ENCODE measurements around the gene CXCR6.

Gene CXCR6

DNA sequence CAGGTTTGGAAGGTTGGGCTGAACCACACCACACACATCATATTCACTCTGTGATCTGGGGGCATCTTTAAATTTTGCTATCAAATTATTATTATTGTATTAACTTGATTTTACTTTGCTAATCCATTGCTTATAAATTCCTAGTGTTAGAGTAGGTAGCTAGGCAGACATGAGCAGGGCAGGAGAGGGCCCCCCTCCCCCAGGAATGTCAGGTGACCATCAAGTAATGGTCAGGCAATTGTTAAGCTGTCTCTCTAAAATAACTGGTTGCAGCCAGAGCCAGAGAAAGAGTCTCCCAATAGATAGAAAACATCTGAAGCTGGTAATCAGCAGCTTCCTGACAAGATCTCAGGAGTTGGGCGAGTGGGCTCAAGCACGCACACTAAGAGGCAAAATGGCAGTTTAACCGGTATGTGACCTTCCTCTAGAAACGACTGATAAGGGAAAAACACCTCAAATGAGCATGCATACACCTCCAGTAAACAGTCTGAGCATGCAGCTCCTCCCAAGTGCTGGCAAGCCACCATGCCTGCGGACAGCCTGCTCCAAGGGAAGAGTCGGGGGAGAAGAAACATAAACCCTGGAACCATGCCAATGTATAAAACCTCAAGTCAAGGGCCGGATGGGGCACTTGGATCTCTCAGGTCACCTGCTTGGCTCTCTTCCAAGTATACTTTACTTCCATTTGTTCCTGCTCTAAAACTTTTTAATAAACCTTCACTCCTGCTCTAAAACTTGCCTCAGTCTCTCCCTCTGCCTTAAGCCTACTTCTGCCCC is 3.1 kb upstream of the CXCR6 start:
- no peak for DNase-seq (ENCODE audit: low read depth)
- no peak overlapping the region for H3K4me3 ChIP-seq (ENCODE audit: low read depth, low read length)
- no peak for TF ChIP-seq CTCF (IDR thresholded peaks at IDR 0.05; ENCODE audit: low read depth, low read length, missing control alignments)

- no peak for DNase-seq (ENCODE audit: low read depth)
- no peak overlapping the region for H3K4me3 ChIP-seq (ENCODE audit: low read depth, low read length)
- TF ChIP-seq CTCF (IDR thresholded peaks at IDR 0.05; ENCODE audit: low read depth, low read length, missing control alignments), result no peak
Measured at GRCh38 chr3:45940781-45941365, 2.4 kb upstream of the CXCR6 start.

DNA sequence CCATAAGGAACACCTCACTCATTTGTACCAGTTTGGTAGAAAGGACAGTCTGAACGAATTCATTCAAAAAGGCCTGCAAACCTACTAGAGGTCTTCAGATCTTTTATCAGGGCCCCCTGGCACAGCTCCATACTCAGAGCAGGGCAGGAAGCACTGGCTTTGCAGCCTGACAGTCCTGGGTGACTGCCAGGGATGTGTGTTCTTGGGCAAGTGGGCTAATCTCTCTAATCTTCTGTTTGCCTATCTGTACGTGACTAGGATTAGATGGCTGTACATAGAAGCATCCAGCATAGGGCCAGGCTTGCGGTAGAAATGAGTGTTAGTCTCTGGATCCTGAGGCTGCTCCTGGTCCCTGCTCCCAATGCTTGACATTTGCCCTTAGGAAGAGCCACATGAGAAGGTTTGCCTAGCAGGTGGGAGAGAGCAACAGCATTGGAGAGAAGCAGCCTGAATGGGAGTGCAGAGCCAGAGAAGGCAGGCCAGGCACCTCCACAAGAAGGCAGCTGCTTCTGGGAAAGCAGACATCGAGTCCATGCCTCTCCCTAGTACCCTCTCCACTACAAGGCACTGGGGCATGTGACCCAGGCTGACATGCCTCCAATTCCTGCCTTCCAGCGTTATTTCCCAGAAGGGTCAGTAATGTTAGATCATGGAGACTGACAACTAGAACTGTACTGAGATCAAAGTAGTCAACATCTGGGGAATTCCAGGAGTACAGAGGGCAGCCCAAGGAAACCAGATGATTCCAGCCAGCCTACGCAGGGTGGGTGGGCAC is 1.0 kb upstream of the CXCR6 start:
- no peak for TF ChIP-seq CTCF (IDR thresholded peaks at IDR 0.05; ENCODE audit: low read depth, low read length, missing control alignments)
- DNase-seq (ENCODE audit: low read depth), result no peak
- H3K4me3 ChIP-seq (ENCODE audit: low read depth, low read length), result no peak overlapping the region

- DNase-seq (ENCODE audit: low read depth), result no peak
- H3K4me3 ChIP-seq (ENCODE audit: low read depth, low read length), result no peak overlapping the region
- TF ChIP-seq CTCF (IDR thresholded peaks at IDR 0.05; ENCODE audit: low read depth, low read length, missing control alignments), result no peak
Measured at GRCh38 chr3:45944830-45945620, 1.8 kb downstream of the CXCR6 start.

DNA sequence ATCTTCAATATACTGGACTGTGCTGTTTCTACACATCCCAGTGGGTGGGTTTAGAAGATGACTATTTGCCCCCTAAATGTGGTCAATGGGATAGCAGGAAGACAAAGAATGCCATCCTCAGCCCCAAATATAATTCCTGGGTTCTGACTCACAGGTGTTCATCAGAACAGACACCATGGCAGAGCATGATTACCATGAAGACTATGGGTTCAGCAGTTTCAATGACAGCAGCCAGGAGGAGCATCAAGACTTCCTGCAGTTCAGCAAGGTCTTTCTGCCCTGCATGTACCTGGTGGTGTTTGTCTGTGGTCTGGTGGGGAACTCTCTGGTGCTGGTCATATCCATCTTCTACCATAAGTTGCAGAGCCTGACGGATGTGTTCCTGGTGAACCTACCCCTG is 3.0 kb downstream of the CXCR6 start:
- peak; percentile 14 for TF ChIP-seq CTCF (IDR thresholded peaks at IDR 0.05; ENCODE audit: low read depth, low read length, missing control alignments)
- no peak for DNase-seq (ENCODE audit: low read depth)
- H3K4me3 ChIP-seq (ENCODE audit: low read depth, low read length), result no peak overlapping the region

DNA sequence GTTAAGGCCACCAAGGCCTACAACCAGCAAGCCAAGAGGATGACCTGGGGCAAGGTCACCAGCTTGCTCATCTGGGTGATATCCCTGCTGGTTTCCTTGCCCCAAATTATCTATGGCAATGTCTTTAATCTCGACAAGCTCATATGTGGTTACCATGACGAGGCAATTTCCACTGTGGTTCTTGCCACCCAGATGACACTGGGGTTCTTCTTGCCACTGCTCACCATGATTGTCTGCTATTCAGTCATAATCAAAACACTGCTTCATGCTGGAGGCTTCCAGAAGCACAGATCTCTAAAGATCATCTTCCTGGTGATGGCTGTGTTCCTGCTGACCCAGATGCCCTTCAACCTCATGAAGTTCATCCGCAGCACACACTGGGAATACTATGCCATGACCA is 3.6 kb downstream of the CXCR6 start:
- TF ChIP-seq CTCF (IDR thresholded peaks at IDR 0.05; ENCODE audit: low read depth, low read length, missing control alignments), result no peak
- no peak overlapping the region for H3K4me3 ChIP-seq (ENCODE audit: low read depth, low read length)
- no peak for DNase-seq (ENCODE audit: low read depth)

Data from GM12864 (cell line).